HG03432 (cell line): ENCODE data around the gene PTPRN2.

Experiments used
- ATAC-seq: cut with Tn5 transposase; IDR thresholded peaks from one replicate; pipeline ENCODE4 v1.9.1; 2021; ENCODE audit warnings: mild to moderate bottlenecking, moderate library complexity; ENCODE audit not compliant: unreplicated experiment

The PTPRN2 gene

GRCh38 chr7:158248816-158249215 lies 338.8 kb downstream of the PTPRN2 start:
- ATAC-seq: no peak

- ATAC-seq: no peak
Measured at GRCh38 chr7:158247758-158248487, 339.7 kb downstream of the PTPRN2 start.

- no peak for ATAC-seq
Measured at GRCh38 chr7:158246960-158247673, 340.5 kb downstream of the PTPRN2 start.

DNA sequence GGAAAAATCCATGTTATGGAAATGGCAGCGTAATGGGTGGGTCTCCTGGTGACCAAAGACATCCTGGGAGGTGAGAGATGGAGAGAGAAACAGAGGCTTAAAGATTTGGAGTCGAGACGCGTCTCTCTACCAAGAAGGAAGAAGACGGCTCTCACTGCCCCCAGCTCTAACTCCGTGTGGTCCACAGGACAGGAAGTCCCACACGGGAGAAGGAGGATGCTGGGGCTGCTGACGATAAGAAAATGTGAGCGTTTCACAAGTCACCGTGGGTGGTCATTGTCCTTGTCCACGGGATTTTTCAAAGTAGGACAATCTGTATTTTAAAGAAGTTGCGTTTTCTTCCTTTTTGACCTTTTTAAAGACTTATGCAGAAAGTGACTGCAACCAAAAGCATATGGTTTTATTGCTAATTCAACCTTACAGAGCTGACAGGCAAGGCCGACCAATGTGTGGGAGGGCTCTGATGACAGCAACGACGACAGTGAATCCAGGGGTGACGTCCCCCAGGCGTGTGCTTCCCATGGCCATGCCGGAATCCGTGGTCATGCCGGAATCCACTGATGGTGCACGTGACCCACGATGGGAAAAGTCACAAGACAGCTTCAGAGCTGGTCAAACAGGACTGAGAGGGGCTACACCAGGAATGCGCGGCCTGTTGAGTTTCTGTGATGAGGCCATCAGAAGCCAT lies 341.2 kb downstream of the PTPRN2 start:
- no peak for ATAC-seq

- no peak for ATAC-seq
Measured at GRCh38 chr7:158245724-158246041, 341.9 kb downstream of the PTPRN2 start.

- no peak for ATAC-seq
Measured at GRCh38 chr7:158244873-158245723, 342.5 kb downstream of the PTPRN2 start.

GRCh38 chr7:158244430-158244829 lies 343.2 kb downstream of the PTPRN2 start:
- ATAC-seq: no peak

DNA sequence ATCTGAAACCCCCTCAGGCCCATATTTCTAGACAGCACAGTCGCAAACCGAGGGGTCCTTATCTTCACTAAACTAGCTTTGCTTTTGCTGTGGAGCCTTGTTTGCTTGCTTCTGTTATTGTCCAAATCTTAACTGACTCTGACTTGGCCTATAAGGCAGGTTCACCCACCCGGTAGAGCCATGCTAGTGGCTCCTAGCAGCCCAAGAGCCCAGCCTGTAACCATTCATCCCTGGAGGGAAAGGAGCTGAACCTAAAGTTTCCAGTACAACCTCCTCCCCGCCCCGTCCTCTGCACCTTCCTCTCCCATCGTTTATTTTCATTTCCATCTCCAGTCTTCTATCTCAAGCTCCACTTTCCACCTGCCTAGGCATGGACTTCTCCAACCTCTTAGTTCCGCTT lies 345.7 kb downstream of the PTPRN2 start:
- no peak for ATAC-seq

DNA sequence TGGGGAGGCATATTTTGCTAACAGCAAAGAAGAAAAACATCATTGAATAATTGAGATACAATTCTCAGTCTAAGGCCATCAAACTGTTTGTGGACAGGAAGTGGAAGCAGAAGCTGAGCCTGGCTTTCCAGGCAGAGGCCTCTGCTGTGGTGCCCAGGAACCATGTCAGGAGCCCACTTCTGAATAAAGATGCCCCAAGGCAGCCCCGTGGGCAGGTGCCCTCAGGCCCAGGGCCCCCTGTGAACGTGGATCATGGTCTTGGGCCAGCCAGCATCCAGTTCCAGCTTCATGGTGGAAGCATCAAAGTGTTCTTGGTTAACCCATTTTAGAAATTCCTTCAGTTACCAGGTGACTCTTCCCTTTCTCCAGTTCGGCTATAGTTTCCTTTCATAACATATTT lies 346.8 kb downstream of the PTPRN2 start:
- no peak for ATAC-seq

DNA sequence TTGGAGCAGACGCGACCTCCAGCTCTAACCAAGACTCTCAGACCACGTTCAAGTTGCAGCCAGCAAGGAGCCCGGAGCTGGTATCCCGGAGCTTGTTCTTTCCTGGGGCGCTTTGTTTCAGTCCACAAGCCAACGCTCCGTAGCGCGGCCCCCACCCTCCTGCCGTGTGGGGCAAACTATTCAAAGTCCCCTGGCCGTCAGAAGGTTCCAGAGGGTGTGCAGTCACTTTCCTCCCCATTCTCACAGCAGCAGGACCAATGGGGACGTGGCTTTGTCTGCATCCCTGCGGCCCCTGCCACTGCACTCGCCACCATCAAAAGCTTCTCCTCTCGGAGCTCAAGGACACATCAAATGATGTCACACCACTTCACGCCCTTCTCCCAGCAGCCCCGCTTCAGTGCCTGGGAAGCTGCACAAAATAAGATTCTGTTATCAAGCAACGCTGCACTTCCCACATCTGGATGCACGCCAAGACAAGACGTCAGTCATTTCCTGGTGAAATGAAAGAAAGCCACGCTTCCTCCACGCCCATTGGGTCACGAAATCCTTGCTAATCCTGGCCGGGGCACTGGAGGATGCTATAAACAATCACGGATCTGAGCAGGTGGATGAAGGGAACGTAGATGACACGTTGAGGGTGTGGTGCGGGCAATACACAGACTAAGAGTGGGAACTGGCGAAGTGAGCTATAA lies 348.2 kb downstream of the PTPRN2 start:
- no peak for ATAC-seq

- no peak for ATAC-seq
Measured at GRCh38 chr7:158238616-158239289, 348.9 kb downstream of the PTPRN2 start.

GRCh38 chr7:158237672-158238335 lies 349.8 kb downstream of the PTPRN2 start:
- no peak for ATAC-seq

DNA sequence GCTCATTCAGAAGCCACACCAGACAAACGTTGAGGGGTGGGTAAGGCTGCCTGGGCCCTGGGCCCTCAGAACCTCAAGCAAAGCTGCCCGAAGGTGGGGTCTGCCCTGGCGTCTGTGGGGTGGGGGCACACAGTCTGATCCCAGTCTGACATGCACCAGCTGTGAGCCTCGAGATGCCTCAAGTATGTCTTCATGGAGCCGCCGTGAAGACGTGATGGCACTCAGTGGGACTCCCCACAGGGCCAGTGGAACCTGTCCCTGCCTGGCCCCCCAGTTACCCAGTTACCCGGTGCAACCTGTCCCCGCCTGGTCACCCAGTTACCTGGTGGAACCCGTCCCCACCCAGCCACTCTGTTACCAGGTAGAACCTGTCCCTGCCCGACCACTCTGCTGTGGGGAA lies 351.2 kb downstream of the PTPRN2 start:
- no peak for ATAC-seq

DNA sequence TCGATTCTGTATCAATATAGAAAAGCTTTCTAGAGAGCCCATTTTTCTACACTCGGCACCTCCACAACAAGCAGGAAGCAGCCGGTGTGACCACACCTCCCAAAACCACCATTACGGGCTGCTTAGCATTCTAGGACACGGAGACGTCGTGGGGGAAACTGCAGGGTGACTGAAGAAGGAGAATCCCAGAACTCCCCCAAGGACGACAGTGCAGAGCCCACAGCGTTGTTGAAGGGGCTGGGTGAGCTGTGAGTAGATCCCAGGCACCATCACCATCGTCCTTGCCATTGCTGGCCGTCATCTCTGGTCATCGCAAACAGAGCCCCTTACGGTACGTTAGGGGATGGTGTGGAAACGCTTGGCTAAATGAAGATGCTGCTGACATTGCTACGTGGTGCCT lies 351.8 kb downstream of the PTPRN2 start:
- no peak for ATAC-seq

DNA sequence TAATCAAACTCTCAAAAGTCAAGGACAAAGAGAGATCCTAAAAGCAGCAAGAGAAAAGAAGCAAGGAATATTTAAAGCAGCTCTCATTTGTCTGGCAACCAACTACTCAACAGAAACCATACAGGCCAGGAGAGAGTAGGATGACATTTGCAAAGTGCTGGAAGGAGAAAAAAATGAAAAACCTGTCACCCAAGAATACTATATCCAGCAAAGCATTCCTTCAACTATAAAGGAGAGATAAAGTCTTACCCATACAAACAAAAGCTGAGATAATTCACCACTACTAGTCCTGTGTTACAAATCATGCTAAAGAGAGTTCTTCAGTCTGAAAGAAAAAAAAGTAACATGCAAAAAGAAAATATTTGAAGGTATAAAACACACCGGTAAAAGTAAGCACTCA lies 357.7 kb downstream of the PTPRN2 start:
- ATAC-seq: no peak

GRCh38 chr7:158228986-158229385 lies 358.6 kb downstream of the PTPRN2 start:
- ATAC-seq: no peak

DNA sequence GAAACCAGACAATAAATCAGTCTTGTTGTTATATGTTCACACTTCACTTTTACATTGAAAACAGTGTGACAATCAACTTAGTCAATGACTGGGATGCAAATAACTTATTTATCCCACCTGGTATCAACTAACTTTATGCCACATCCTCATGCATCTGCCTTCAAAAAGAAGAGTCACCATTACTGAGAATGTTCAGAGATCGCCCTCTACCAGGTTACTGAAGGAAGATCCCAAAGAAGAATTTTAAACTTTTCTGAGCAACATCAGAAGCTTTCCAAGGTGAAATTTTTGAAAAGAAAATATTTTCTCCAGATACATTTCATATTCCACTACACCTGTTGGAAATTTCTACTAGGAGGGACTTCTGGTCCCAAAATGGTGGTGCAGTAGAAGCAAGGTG lies 359.5 kb downstream of the PTPRN2 start:
- no peak for ATAC-seq

GRCh38 chr7:158227258-158227984 lies 360.2 kb downstream of the PTPRN2 start:
- no peak for ATAC-seq

DNA sequence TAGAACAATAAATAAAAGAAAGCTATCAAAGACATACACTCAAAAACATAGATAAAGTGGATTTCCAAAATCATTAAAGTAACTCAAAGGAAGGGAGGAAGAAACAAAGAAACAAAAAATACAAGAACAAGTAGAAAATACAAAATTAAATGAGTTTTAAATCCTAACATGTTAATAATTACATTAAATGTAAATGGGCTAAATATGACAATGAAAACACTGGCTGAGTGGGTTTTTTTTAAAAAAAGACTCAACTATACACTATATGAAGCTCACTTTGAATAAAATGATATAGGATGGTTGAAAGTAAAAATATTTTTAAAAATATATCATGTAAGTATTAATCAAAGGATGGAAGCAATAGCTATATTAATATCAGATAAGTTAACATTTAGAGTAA lies 371.4 kb downstream of the PTPRN2 start:
- ATAC-seq: no peak
